Neural cell (in vitro differentiated cells): Measurements from ENCODE around the gene ZNF878.

Source experiments
- CTCF ChIP-seq: fragments of 450-650 bp; IDR thresholded peaks from 2 replicates; pipeline ENCODE4 v1.5.1; 2014; ENCODE audit warnings: antibody characterized with exemption, mild to moderate bottlenecking, moderate library complexity; ENCODE audit not compliant: poor library complexity, severe bottlenecking
- EP300 ChIP-seq: fragments of 450-650 bp; conservative IDR thresholded peaks from 2 replicates; pipeline ENCODE4 v1.6.1; 2014; ENCODE audit warnings: antibody characterized with exemption, mild to moderate bottlenecking, moderate library complexity; ENCODE audit not compliant: poor library complexity, severe bottlenecking
- EZH2 ChIP-seq: fragments of 200-600, 300-800 bp; shearing (Covaris generic), sonication (generic); IDR thresholded peaks from 2 replicates; pipeline ENCODE4 v1.6.1; 2014; ENCODE audit warnings: antibody characterized with exemption, low read length, borderline replicate concordance, mild to moderate bottlenecking; ENCODE audit not compliant: insufficient read depth, poor library complexity, severe bottlenecking
- MXI1 ChIP-seq: fragments of 450-650 bp; conservative IDR thresholded peaks from 2 replicates; pipeline ENCODE4 v1.6.1; 2014; ENCODE audit warnings: antibody characterized with exemption, mild to moderate bottlenecking; ENCODE audit not compliant: poor library complexity, severe bottlenecking
- POLR2AphosphoS5 ChIP-seq: IDR thresholded peaks from 2 replicates; pipeline ENCODE4 v1.6.1; 2012
- RAD21 ChIP-seq: fragments of 450-650 bp; conservative IDR thresholded peaks from 2 replicates; pipeline ENCODE4 v1.6.1; 2014; ENCODE audit warnings: antibody characterized with exemption, mild to moderate bottlenecking, moderate library complexity
- REST ChIP-seq: IDR thresholded peaks from 2 replicates; pipeline ENCODE4 v1.6.1; 2012; ENCODE audit warnings: borderline replicate concordance
- SMC3 ChIP-seq: fragments of 450-650 bp; conservative IDR thresholded peaks from 2 replicates; pipeline ENCODE4 v1.6.1; 2014; ENCODE audit warnings: antibody characterized with exemption, mild to moderate bottlenecking, moderate library complexity; ENCODE audit not compliant: poor library complexity

GRCh38 chr19:12035220-12036172, 17.3 kb downstream of the ZNF878 start, which contains the start of gene ZNF433:
- TF ChIP-seq CTCF (no peak), MXI1 (peak; percentile 65), EZH2 (no peak), POLR2AphosphoS5 (peak; percentile 81), EP300 (no peak), REST (peak; percentile 58), SMC3 (no peak), RAD21 (peak; percentile 27)
